UCSD-AML1 (cell line): ENCODE data around the gene APBA2.
"Not testable (repeated sequence)": the region's sequence is repeated elsewhere in the genome, so short reads cannot be mapped to it uniquely, and the experiment has no call there.

Experiments used
- DNase-seq: peaks from one replicate; lab custom pipeline; 2025; ENCODE audit not compliant: unreplicated experiment; lab: John Stamatoyannopoulos, UW

The APBA2 gene

DNA sequence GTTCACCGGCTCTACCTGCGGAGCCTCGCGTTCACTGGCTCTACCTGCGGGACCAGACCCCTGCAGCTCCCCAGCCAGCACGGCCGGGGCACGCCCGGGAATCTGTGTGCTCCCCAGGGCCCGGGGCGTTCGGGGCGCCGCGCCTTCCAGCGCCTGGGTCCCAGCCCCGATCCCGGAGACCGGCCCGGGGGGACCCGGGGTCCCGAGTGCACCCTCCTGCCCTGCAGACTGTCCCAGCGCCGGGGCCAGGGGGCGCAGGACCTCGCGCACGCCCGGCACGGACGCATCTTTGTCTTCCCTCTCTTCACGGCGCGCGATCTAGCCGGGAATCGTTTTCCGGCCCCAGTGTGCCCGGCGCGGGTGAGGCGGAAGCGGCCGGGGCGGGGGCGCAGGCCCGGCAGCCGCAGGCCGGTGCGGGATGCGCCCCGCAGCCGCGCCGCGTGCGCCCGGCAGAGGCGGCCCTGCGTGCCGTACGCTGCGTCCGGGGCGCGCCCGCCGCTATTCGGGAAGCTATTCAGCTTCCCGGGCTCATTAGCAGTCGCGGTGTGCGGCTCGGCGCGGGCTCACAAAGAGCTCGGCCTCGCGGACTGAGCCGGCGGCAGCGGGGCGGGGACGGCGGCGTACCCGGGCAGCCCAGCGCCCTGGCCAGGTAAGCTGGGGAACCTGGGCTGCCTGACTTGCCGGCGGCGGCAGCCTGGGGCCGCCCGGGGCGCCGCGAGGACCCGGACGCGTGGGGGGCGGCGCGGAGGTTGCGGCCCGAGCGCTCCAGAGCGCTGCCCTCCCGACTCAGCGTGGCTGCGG is at the start of gene APBA2:
Gene APBA2 (plus strand): TSS at position 345 of the 801 bp plus-strand sequence. CDS start 167,911 bp downstream, outside the sequence.
- no peak for DNase-seq

DNA sequence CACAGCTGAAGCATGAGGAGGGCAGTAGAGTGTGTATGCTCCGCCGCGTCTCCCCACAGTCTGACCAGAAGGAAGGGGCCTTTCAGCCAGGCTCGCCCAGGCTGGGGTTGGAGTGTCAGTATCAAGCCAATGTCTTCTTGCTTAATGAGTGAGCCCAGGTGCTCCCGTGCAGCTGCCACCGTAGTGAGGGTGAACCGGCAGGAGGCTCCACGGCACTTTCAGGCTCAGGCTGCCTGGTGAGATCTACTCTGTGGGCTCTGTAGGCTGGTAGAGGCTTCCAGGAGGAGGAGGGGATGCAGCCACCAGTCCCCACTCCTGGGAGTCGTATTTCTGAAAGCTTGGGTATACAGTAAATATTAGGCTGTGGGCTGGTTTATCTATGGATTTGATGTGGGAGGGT is 45.5 kb upstream of the APBA2 start:
- DNase-seq: not testable (repeated sequence)

GRCh38 chr15:28842210-28842609 is 43.6 kb upstream of the APBA2 start:
- DNase-seq: not testable (repeated sequence)

GRCh38 chr15:28843520-28843919 is 42.3 kb upstream of the APBA2 start:
- DNase-seq: not testable (repeated sequence)

GRCh38 chr15:28844147-28844546 is 41.6 kb upstream of the APBA2 start:
- DNase-seq: not testable (repeated sequence)

DNA sequence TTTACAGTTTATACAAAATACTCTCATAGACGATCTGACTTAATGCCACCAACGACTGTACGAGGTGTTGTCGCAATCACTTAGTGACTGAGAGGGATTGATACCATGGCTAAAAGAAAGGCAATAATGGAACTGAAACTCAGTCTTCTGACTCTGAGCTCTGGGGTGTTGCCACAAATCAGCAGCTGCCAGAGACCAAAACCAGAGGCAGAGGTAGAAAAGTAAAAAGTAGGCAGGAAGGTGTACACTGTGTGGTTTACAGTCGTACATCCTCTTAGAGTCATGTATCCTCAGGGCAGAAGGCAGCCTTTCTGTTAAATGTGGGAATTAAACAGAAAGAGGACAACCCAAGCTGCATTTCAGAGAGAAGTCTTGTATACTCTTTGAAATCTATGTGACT is 38.5 kb upstream of the APBA2 start:
- not testable (repeated sequence) for DNase-seq

GRCh38 chr15:28847959-28848358 is 37.8 kb upstream of the APBA2 start:
- not testable (repeated sequence) for DNase-seq

GRCh38 chr15:28848521-28848920 is 37.3 kb upstream of the APBA2 start, which contains the start of gene GOLGA6L7:
Gene GOLGA6L7 (minus strand): TSS chr15:28848644. CDS start chr15:28848549, 95 bp downstream.
- DNase-seq: not testable (repeated sequence)

GRCh38 chr15:28849271-28849670 is 36.5 kb upstream of the APBA2 start:
- DNase-seq: not testable (repeated sequence)

- DNase-seq: not testable (repeated sequence)
Observed at GRCh38 chr15:28849766-28850165, 36.0 kb upstream of the APBA2 start.

DNA sequence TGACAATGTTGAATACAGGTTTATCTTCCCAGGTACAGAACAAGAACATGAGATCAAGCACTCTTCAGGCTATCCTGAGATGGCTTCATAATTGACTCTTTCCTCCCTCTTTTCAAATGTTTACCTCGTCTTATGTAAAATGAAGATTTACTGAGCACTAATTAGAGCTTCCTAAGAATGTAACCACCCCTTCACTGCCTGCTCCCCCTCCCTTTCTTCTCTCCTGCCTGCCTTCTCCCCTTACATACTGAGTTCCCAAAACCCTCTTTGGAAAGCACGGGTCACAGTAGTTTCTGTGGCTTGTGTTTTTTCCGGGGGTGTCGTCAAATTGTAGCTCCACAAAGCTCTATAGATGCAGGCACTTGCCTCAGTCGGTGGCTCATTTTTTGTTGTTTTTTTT is 32.1 kb upstream of the APBA2 start:
- DNase-seq: not testable (repeated sequence)

GRCh38 chr15:28854578-28854977 is 31.2 kb upstream of the APBA2 start:
- not testable (repeated sequence) for DNase-seq

DNA sequence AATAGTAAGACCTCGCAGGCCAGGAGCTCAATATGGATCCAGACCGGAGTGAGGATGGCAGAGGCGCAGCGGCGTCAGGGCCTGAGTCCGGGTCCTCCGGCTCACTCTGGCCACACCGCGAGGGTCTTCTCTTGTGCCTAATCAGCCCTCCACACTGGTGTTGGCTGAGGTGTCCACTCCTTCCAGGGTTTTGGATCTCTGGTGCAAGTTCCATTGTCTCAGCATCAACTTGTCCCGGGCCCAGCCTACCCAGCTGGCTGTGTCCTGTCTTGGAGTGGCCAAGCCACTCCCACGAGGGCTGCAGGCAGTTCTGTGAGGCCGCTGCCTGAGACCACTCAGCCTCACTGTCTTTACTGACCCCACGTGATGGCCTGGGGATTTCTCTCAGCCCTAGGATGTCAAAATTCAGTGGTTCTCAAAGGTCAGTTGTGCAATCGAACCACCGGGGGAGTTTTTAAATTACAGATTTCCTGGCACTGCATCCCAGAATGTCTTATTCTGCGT is 24.7 kb upstream of the APBA2 start:
- no peak for DNase-seq

DNA sequence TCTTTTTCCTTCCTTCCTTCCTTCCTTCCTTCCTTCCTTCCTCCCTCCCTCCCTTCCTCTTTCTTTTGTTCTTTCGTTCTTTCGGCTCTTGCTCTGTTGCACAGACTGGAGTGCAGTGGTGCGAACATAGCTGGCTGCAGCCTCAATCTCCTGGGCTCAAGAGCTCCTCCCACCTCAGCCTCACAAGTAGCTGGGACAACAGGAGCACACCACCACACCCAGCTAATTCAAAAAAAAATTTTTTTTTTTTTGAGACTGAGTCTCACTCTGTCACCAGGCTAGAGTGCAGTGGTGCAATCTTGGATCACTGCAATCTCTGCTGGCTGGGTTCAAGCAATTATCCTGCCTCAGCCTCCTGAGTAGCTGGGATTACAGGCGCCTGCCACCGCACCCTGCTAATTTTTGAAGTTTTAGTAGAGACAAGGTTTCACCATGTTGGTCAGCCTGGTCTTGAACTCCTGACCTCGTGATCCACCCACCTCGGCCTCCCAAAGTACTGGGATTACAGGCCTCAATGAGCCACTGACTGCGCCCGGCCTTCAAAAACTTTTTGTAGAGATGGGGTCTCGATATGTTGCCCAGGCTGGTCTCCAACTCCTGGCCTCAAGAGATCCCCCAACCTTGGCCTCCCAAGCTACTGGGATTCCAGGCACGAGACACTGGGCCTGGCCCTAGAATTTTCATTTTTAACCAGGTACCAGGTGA is 24.0 kb upstream of the APBA2 start:
- not testable (repeated sequence) for DNase-seq

- DNase-seq: no peak
Observed at GRCh38 chr15:28868744-28869345, 16.9 kb upstream of the APBA2 start.

- DNase-seq: no peak
Observed at GRCh38 chr15:28871168-28871567, 14.6 kb upstream of the APBA2 start.

GRCh38 chr15:28873006-28873405 is 12.8 kb upstream of the APBA2 start:
- DNase-seq: no peak

GRCh38 chr15:28873585-28874190 is 12.1 kb upstream of the APBA2 start:
- no peak for DNase-seq

- no peak for DNase-seq
Observed at GRCh38 chr15:28875461-28876000, 10.2 kb upstream of the APBA2 start.

GRCh38 chr15:28876131-28876844 is 9.5 kb upstream of the APBA2 start:
- no peak for DNase-seq
